Effector memory CD4-positive, alpha-beta T cell (primary cell): ENCODE data around the gene ITGB1BP2.
"Not testable (repeated sequence)": the region's sequence is repeated elsewhere in the genome, so short reads cannot be mapped to it uniquely, and the experiment has no call there.

Experiments used
- DNase-seq, 3 donors: peaks; one replicate each; pipeline ENCODE4 v3.0.0-alpha.2; 2020
- H3K27ac ChIP-seq: 2 replicates; pipeline ENCODE4 v1.7.0; 2013; ENCODE audit warnings: mild to moderate bottlenecking, low read length, moderate library complexity; ENCODE audit not compliant: insufficient read depth, poor library complexity, severe bottlenecking
- H3K27me3 ChIP-seq: replicated peaks from 2 replicates; pipeline ENCODE4 v1.7.0; 2013; ENCODE audit warnings: mild to moderate bottlenecking, low read length; ENCODE audit not compliant: insufficient read depth, control insufficient read depth, poor library complexity, severe bottlenecking
- H3K36me3 ChIP-seq: 2 replicates; pipeline ENCODE4 v1.7.0; 2013; ENCODE audit warnings: mild to moderate bottlenecking, low read length, moderate library complexity; ENCODE audit not compliant: control insufficient read depth, insufficient read depth
- H3K4me1 ChIP-seq: 2 replicates; pipeline ENCODE4 v1.7.0; 2013; ENCODE audit warnings: low read length, mild to moderate bottlenecking; ENCODE audit not compliant: control insufficient read depth, insufficient read depth, poor library complexity, severe bottlenecking
- H3K4me3 ChIP-seq: 2 replicates; pipeline ENCODE4 v1.7.0; 2013; ENCODE audit warnings: low read length, low read depth, mild to moderate bottlenecking; ENCODE audit not compliant: insufficient read depth, poor library complexity, severe bottlenecking
- H3K9me3 ChIP-seq: 2 replicates; pipeline ENCODE4 v1.7.0; 2013; ENCODE audit warnings: mild to moderate bottlenecking, low read length, moderate library complexity; ENCODE audit not compliant: control insufficient read depth

ITGB1BP2 gene

DNA sequence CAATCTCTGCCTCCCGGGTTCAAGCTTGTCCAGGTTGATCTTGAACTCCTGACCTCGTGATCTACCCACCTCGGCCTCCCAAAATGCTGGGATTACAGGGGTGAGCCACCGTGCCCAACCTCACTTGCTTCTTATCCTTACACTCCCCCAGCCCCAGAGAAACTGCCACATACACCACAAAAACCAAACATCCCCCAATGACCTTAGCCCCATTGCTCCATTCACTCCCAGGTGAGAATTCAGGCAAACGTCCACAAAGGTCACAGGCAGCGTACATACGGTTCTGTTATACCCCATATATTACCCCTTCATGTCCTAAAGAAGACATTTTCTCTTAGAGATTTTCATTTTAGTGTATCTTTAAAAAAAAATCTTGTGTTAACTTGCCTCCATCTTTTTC, 1.1 kb upstream of the ITGB1BP2 start:
- H3K4me3 ChIP-seq, H3K27ac ChIP-seq, DNase-seq, H3K27me3 ChIP-seq, H3K4me1 ChIP-seq, H3K9me3 ChIP-seq: not testable (repeated sequence)
- H3K36me3 ChIP-seq = peaks cover 24% of the 10 kb centered on the region

DNA sequence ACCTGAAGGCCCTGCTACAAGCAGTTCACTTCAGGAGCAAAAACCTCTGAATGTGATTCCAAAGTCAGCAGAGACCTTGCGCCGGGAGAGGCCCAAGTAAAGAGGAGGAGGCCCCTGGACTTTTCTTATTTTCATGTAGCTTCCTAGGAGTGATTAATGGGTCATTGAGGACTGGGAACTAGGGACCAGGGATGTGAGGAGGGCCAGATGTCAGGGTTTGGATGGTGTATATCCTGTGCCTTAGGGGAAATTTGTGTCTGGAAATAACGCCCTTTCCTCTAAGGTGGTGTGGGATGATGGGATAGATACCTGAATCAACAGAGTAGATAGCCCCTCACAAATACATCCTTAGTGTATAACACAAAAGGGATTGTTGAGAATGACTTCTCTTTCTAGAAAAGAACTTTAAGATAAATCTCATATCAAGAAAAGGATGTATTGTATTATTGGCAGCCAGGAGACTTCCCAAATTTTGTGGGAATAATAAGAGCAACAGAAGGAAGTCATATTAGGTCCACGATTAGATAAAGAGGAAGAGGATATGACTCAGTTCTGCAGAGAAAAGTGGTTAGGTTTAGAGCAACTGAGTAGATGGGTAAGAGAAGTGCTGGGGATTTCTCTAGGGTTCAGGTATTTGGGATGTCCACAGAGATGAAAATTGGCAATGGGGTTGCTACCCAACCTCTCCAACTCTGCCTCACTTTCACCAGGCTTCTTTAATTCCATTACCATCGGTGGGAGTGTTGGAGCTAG, 1.1 kb downstream of the ITGB1BP2 start:
- no peaks in the 10 kb centered on the region for H3K27me3 ChIP-seq
- DNase-seq = no peak
- no peak overlapping the region for H3K27ac ChIP-seq
- H3K4me1 ChIP-seq = no peaks in the 10 kb centered on the region
- H3K9me3 ChIP-seq = no peaks in the 10 kb centered on the region
- H3K36me3 ChIP-seq = peaks cover 13% of the 10 kb centered on the region
- H3K4me3 ChIP-seq = no peak overlapping the region

DNA sequence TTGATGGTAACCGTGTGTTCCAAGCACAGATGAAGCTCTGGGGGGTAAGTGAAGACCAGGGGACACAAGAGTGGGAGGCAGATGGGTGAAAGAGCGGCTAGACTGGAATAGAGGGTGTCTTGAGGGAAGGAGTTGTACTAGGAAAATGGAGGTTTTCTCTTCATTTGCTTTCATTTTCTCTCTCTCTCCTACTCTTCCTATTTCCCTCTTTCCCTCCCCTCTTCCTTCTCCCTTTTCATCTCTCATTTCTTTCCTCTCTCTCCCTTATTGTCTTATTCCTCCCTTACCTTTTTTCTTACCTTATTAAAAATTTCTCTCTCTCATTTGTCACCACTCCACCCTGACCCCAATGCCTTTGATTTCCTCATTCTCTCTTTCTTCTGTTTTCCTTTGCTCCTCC, 3.0 kb downstream of the ITGB1BP2 start:
- H3K9me3 ChIP-seq = no peaks in the 10 kb centered on the region
- no peak for DNase-seq
- H3K27ac ChIP-seq = no peak overlapping the region
- no peaks in the 10 kb centered on the region for H3K27me3 ChIP-seq
- peaks cover 3% of the 10 kb centered on the region for H3K36me3 ChIP-seq
- no peaks in the 10 kb centered on the region for H3K4me1 ChIP-seq
- no peak overlapping the region for H3K4me3 ChIP-seq

DNA sequence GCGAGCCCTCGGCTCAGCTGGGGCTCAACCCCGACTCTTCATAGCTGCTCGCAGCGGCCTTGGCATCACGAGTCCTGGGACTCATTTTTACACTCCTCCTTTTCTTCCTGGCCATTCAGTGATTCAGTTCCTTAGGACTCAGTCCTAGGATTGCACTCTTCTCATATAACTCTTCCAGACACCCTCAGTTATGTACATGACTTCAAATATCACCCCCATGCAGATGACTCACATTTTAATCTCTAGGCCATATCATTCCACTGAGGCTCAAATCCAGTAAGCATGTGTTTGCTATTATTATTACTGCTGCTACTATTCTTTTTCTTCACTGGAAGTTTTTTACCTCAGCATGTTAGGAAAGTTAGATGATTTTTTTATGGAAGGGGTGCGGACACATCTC, 14.4 kb downstream of the ITGB1BP2 start:
- Histone ChIP-seq H3K27ac (no peak overlapping the region), H3K4me3 (no peak overlapping the region), H3K9me3 (no peaks in the 10 kb centered on the region), H3K4me1 (no peaks in the 10 kb centered on the region), H3K36me3 (no peaks in the 10 kb centered on the region), H3K27me3 (no peaks in the 10 kb centered on the region)
- DNase-seq = no peak

DNA sequence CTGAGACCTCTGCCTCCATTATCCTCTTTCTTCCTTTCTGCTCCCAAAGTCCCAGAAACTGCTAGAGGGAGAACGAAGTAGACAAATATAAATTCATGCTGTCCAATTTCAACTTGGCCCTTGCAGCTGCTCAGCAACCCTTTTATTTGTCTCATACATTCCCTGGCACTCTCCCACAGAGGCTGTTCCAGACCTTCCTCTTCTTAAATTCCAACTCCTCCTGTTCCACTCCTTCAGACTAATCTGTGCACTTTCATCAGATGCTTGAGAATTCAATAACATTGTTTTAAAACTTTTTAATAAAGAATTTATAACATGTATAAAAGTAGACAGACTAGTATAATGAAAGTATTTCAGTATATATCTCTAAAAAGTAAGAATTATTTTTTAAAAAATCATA, 15.4 kb downstream of the ITGB1BP2 start:
- not testable (repeated sequence) for H3K4me1 ChIP-seq, H3K36me3 ChIP-seq, H3K27ac ChIP-seq, H3K27me3 ChIP-seq, H3K4me3 ChIP-seq, DNase-seq, H3K9me3 ChIP-seq

DNA sequence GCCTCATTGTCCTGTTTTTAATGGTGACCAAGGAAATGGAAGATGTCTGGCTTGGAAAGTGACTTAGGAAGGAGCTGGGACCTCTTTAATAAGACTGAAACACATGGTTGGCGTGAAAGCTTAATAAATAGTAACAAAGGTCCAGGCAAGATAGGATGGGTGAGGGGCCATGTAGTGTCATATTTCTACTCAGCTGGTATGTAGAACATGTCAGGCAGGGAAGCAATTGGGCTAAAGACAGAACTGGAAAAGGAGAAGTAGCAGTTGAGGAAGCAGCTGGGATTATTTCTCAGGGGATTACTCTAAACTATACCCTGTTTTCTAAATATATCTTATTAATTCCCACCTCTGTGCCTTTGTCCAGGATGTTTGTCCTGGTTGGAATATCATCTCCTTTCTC, 18.6 kb downstream of the ITGB1BP2 start:
- H3K9me3 ChIP-seq = no peaks in the 10 kb centered on the region
- H3K27ac ChIP-seq = no peak overlapping the region
- no peaks in the 10 kb centered on the region for H3K36me3 ChIP-seq
- no peak for DNase-seq
- H3K4me3 ChIP-seq = no peak overlapping the region
- H3K27me3 ChIP-seq = no peaks in the 10 kb centered on the region
- H3K4me1 ChIP-seq = no peaks in the 10 kb centered on the region

DNA sequence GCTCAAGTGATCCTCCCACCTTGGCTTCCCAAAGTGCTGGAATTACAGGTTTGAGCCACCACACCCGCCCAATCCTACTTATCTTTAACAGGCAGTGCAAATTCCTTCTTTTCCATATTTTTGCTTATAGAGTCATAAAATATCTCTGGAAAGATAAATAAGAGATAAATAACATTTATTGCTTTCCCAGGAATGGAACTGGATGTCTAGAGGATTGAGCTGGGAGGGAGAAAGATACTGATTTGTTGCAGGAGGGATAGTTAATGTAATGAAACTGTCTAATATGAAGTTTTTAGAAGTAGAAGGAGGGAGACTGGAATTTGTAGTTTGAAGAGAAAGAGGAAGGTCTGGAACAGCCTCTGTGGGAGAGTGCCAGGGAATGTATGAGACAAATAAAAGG, 20.2 kb downstream of the ITGB1BP2 start:
- Histone ChIP-seq H3K27ac (no peak overlapping the region), H3K4me1 (no peaks in the 10 kb centered on the region), H3K4me3 (no peak overlapping the region), H3K9me3 (no peaks in the 10 kb centered on the region), H3K27me3 (no peaks in the 10 kb centered on the region), H3K36me3 (no peaks in the 10 kb centered on the region)
- DNase-seq = no peak

DNA sequence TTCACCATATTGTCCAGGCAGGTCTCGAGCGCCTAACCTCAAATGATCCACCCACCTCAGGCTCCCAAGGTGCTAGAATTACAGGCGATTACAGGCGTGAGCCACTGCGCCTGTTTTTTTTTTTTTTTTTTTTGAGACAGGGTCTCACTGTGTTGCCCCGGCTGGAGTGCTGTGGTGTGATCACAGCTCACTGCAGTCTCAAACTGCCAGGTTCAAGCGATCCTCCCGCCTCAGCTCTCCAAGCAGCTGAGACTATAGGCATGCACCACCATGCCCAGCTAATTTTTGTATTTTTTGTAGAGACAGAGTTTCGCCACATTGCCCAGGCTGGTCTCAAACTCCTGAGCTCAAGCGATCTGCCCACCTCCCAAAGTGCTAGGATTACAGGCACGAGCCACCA, 22.9 kb downstream of the ITGB1BP2 start:
- H3K4me3 ChIP-seq, H3K4me1 ChIP-seq, H3K27me3 ChIP-seq, DNase-seq, H3K9me3 ChIP-seq, H3K27ac ChIP-seq, H3K36me3 ChIP-seq: not testable (repeated sequence)

DNA sequence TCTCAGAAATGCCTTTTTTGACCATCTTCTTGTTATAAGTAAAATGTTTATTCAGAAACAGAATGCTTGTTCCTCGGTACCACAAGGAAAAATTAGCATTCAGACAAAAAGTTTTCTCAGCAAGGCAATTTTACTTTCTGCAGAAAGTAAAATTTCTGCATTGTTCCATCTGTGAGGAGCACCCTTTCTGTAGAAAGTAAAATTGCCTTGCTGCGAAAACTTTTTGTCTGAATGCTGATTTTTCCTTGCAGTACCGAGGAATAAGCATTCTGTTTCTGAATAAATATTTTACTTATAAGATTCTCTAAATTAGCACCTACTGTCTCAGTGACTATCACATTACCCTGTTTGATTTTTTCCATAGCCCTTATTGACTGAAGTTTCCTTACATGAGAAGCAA, 24.8 kb downstream of the ITGB1BP2 start:
- no peak for DNase-seq
- Histone ChIP-seq H3K4me1 (no peaks in the 10 kb centered on the region), H3K9me3 (no peaks in the 10 kb centered on the region), H3K4me3 (no peak overlapping the region), H3K36me3 (no peaks in the 10 kb centered on the region), H3K27me3 (no peaks in the 10 kb centered on the region), H3K27ac (no peak overlapping the region)

DNA sequence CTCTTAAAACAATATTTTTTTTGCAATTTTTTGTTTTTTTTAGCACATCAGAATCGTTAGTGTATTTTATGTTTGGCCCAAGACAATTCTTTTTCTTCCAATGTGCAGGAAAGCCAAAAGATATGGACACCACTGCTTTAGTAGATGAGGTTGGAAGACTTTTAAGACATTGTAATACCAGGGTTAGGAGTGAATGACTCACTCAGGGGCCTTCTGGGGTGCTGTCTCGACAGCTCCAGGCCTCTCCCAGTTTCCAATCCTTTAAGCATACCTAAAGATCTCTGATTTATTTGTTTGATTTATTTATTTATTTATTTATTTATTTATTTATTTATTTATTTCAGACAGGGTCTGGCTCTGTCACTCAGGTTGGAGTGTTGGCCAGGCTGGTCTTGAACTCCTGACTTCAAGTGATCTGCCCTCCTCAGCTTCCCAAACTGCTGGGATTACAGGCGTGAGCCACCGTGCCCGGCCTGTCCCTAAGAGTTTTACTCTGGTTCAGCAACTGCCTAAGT, 47.7 kb downstream of the ITGB1BP2 start:
- DNase-seq, H3K27me3 ChIP-seq, H3K9me3 ChIP-seq, H3K4me3 ChIP-seq, H3K4me1 ChIP-seq, H3K27ac ChIP-seq, H3K36me3 ChIP-seq: not testable (repeated sequence)
